Stimulated activated memory B cell treated with anti-CD40 and anti-IgM and Interleukin-4, amounts not matched to agents 10 μg/mL and 1 μg/mL and 100 μg/mL, for 72 hours (primary cell): ENCODE results near the gene CNN1.

Experiments used
- ATAC-seq: fragments of 150-1000 bp; cut with Tn5 transposase; 2 replicates; pipeline ENCODE4 v1.10.0; 2021
- H3K27ac Mint-ChIP-seq: one replicate; pipeline ENCODE4 v1.8.0; 2022; ENCODE audit warnings: mild to moderate bottlenecking, mixed read lengths
- H3K27me3 Mint-ChIP-seq: one replicate; pipeline ENCODE4 v1.8.0; 2022; ENCODE audit warnings: mixed read lengths
- H3K36me3 Mint-ChIP-seq: one replicate; pipeline ENCODE4 v1.8.0; 2022; ENCODE audit warnings: mixed read lengths
- H3K4me1 Mint-ChIP-seq: one replicate; pipeline ENCODE4 v1.8.0; 2022; ENCODE audit warnings: mixed read lengths
- H3K4me3 Mint-ChIP-seq: one replicate; pipeline ENCODE4 v1.8.0; 2022; ENCODE audit warnings: mild to moderate bottlenecking, moderate library complexity, mixed read lengths
- H3K9me3 Mint-ChIP-seq: one replicate; pipeline ENCODE4 v1.8.0; 2022; ENCODE audit warnings: mixed read lengths

CNN1 gene

DNA sequence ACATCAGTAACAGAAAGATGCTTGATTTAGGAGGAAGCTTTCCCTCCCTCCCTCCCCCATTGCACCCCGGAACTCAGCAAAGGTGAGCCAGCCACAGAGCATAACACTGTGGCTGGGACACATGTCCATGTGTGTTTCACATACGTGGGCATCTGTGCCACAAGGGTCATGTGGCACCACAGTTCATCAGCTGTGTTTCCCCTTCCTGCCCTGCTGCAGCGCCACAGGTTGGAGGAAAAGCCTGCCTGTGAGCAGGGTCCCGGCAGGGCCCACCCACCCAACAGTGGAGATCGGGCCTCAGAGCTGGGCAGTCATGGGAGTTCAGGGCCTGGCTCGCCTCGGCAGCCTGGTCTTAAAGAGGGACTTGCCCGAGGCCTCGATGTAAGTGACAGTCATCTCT is 36.0 kb downstream of the CNN1 start:
- Mint-ChIP-seq H3K27me3 (no peaks in the 10 kb centered on the region), H3K36me3 (peaks cover 38% of the 10 kb centered on the region), H3K27ac (peak overlapping the region; percentile 83), H3K9me3 (no peaks in the 10 kb centered on the region), H3K4me1 (peaks cover 56% of the 10 kb centered on the region), H3K4me3 (peak overlapping the region; percentile 70)
- peak; percentile 85 for ATAC-seq

DNA sequence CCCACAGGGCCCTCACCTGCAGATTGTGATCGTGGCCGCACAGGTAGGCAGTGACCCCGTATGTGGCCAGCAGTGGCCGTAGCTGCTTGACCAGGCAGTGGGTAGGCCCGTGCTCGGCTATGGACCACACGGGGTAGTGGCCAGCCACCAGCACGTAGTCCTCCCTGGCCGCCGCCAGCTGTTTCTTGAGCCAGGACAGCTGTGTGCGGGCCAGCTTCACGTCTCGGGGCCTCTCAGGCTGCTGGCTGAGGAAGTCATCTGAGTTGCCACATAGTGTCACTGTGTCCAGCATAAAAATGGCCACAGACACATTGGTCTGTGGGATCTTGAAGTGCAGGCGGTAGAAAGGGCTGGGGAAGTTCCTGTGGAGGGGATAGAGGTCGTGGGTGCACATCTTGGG is 37.6 kb downstream of the CNN1 start:
- Mint-ChIP-seq H3K27ac (peak overlapping the region; percentile 83), H3K9me3 (no peaks in the 10 kb centered on the region), H3K36me3 (peaks cover 38% of the 10 kb centered on the region), H3K27me3 (no peaks in the 10 kb centered on the region), H3K4me1 (peaks cover 56% of the 10 kb centered on the region), H3K4me3 (peak overlapping the region; percentile 94)
- no peak for ATAC-seq

DNA sequence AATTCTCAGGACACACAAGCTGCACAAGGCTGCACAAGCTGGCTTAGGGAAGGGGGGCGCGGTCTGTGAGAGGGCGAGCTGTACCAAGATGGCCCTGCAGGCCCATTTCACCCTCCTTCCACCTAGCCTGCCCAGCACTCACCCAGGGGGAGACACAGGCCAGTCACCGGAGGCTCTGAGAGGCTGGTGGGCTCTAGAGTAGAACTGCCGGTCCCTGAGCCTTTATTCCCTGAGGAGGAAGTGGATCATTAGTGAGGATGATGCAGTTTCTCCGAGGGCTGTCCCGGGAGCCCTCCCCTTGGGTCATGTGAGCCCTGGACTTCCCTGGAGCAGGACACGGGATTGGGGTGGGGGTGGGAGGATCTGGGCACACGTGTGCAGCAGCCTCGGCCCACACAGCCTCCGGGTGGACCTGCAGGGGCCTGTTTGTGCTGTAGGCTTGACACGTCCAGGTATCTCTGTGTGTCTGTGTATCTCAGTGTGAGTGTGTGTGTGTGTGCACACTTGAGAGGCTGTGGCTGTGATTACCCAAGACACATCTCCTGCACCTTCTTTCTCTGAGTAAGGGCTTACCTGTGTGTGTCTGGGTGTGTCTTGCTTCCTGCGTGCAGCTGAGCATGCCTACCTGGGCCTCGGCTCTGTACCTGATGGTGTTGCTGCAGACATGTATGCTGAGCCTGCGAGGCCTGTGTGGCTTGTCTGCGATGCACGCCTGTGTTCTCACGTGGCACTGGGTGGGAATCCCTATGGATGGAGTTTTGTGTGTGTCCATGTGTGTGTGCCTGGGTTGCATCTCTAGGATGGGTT is 39.0 kb downstream of the CNN1 start, which contains the start of gene ACP5:
ACP5 (minus strand) TSS at position 195 of the 807 bp plus-strand sequence. CDS start 328 bp downstream, outside the sequence.
- H3K4me3 Mint-ChIP-seq: peak within 1 kb of the TSS; percentile 94
- peaks cover 38% of the 10 kb centered on the region for H3K36me3 Mint-ChIP-seq
- ATAC-seq: no peak
- H3K27ac Mint-ChIP-seq: peak within 1 kb of the TSS; percentile 83
- peaks cover 70% of the 10 kb centered on the region for H3K4me1 Mint-ChIP-seq
- H3K27me3 Mint-ChIP-seq: no peaks in the 10 kb centered on the region
- no peaks in the 10 kb centered on the region for H3K9me3 Mint-ChIP-seq

DNA sequence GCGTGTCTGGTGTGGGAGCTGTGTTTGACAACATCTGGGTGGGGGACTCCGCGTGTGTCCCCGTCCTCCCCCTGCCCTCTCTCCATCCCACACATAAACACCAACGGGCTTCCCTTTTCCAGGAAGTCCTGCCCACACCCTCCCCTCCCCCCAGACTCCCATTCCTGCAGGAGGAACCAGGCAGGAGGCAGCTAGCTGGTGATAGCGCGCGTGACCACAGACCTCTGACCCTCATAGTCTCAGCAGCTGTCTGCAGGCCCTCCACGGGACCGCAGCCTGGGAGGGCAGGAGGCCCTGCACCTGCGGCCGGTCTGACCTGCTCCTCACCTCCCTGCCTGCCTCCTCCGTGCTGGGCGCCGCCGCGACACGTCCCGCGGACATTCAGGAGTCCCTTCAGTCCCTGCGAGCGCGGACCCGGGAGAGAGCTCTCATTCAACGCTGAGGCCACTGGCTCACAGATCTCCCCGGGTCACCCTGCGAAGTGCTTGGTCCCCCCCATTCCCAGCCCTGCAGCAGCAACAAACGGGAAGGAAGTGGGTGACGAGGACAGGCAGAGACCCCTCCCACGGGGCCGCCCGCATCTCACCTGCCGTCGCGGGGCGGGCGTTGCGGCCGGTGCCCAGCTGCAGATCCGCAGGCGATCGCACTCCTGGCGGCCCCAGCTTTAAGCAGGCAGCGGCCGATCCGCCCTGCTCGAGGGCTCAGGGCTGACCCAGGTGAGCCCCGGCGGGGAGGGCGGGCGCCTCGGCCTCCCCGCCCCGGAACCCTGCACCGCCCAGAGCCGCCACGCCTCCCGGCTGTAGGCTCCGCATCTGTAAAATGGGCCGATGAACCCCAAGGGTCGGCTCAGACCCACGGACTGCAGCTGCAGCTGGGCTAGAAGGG is 39.8 kb downstream of the CNN1 start:
- Mint-ChIP-seq H3K27me3 (no peaks in the 10 kb centered on the region), H3K27ac (peak overlapping the region; percentile 83), H3K9me3 (no peaks in the 10 kb centered on the region), H3K4me3 (peak overlapping the region; percentile 94), H3K36me3 (peaks cover 38% of the 10 kb centered on the region), H3K4me1 (peaks cover 74% of the 10 kb centered on the region)
- peak; percentile 66 for ATAC-seq

DNA sequence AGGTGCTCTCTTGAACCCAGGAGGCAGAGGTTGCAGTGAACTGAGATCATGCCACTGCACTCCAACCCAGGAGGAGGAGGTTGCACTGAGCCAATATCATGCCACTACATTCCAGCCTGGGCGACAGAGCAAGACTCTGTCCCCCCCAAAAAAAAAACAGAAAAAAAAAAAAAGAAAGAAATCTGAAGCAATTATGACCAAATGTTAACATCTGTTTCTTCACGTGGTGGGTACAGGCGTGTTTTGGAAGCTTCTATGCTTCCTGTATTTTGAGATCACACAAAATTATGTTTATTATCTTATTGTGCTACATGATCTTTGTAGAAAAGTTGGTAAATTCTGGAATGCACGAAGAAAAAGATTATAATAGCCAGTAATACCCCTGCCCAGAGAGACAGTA is 41.5 kb downstream of the CNN1 start:
- peak overlapping the region; percentile 83 for H3K27ac Mint-ChIP-seq
- H3K9me3 Mint-ChIP-seq: no peaks in the 10 kb centered on the region
- peaks cover 72% of the 10 kb centered on the region for H3K4me1 Mint-ChIP-seq
- H3K36me3 Mint-ChIP-seq: peaks cover 27% of the 10 kb centered on the region
- H3K27me3 Mint-ChIP-seq: no peaks in the 10 kb centered on the region
- no peak for ATAC-seq
- H3K4me3 Mint-ChIP-seq: peak overlapping the region; percentile 53

DNA sequence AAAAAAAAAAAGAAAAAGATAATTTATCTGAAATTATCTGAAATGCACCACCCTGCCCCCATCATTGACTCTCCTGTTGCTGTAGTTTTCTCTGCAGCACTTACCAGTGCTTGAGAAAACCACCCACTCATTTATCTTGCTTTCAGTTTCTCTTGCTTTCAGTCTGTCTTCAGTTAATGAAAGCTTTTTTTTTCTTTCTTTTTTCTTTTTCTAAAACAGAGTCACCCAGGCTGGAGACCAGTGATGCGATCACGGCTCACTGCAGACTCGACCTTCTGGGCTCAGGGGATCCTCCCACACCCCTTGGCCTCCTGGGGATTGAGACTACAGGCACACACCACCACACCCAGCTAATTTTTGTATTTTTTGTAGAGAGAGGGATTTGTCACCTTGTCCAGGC is 43.1 kb downstream of the CNN1 start:
- H3K4me1 Mint-ChIP-seq: peaks cover 58% of the 10 kb centered on the region

DNA sequence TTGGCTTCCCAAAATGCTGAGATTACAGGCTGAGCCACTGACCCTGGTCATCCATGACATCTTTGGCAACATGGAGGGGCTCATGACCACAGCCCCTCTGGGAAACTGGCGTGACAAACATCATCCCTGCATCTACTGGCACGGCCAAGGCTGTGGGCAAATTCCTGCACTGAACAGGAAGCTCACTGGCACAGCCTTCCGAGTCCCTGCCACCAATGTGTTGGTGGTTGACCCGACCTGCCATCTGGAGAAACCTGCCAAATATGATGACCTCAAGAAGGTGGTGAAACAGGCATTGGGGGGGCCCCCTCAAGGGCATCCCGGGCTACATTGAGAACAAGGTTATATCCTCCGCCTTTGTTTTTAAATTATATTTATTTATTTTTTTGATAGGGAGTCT is 47.7 kb downstream of the CNN1 start:
- ATAC-seq: no peak
- no peak overlapping the region for H3K27ac Mint-ChIP-seq

More for the DNA sequence above, 43.1 kb downstream of the CNN1 start:
- H3K36me3 Mint-ChIP-seq: peaks cover 14% of the 10 kb centered on the region
- H3K27me3 Mint-ChIP-seq: no peaks in the 10 kb centered on the region
- no peaks in the 10 kb centered on the region for H3K9me3 Mint-ChIP-seq
- peak; percentile 90 for ATAC-seq
- H3K4me3 Mint-ChIP-seq: peak overlapping the region; percentile 67
- peak overlapping the region; percentile 83 for H3K27ac Mint-ChIP-seq

DNA sequence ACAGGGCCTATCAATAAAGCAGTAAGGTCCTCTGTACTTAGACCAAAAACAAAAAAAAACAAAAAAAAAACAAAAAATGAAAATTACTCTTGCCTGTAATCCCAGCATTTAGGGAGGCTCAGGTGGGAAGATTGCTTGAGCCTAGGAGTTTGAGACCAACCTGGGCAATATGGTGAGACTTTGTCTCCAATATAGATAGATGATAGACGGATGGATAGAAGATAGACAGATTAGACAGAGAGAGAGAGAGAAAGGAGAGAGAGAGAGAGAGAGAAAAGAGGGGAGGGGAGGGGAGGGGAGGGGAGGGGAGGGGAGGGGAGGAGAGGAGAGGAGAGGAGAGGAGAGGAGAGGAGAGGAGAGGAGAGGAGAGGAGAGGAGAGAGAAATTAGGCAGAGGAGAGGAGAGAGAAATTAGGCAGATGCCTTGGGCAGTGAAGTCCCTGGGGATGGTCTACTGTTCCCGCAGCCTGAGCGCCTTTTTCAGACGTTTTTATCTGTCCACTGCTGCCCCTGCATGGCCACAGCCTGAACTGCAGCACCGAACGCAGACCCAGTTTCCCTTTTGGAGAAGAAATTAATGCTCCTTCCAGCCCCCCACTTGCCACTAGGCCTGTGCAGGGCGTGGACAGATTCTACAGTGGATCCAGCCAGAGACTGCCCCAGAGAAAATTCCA is 48.8 kb downstream of the CNN1 start:
- H3K27ac Mint-ChIP-seq: peak overlapping the region; percentile 66

More for the DNA sequence above, 47.7 kb downstream of the CNN1 start:
- no peaks in the 10 kb centered on the region for H3K36me3 Mint-ChIP-seq
- peaks cover 47% of the 10 kb centered on the region for H3K4me1 Mint-ChIP-seq
- H3K4me3 Mint-ChIP-seq: no peak overlapping the region
- no peaks in the 10 kb centered on the region for H3K9me3 Mint-ChIP-seq
- no peaks in the 10 kb centered on the region for H3K27me3 Mint-ChIP-seq

DNA sequence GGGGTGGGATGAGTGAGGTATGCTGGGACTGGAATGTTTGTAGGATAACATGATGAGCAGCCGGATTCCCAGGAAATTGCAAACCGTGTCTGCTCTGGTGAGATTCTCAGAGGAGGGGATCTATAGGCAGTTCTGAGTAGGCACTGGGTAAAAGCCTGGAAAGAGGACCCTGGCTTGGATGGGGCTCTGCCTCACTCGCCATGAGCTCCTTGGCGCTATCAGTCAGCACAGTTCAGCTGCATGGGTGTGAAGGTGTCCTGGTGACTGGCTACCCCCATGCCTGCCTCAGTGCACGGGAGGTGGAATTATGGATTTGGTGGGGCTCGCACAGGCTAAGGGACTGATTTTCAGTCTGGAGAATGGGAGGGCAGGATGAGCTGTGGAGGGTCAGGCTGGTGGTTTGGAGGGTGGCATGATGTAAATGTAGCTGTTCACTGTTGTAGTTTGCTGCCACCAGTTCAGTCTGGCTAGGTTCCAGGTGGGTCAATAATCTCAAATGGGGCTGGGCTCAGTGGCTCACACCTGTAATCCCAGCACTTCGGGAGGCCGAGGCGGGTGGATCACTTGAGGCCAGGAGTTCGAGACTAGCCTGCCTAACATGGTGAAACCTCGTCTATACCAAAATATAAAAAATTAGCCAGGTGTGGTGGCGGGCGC is 49.5 kb downstream of the CNN1 start:
- H3K27ac Mint-ChIP-seq: peak overlapping the region; percentile 66
- no peaks in the 10 kb centered on the region for H3K27me3 Mint-ChIP-seq
- no peaks in the 10 kb centered on the region for H3K9me3 Mint-ChIP-seq
- H3K4me1 Mint-ChIP-seq: peaks cover 30% of the 10 kb centered on the region
- H3K36me3 Mint-ChIP-seq: no peaks in the 10 kb centered on the region
- ATAC-seq: no peak
- no peak overlapping the region for H3K4me3 Mint-ChIP-seq

More for the DNA sequence above, 48.8 kb downstream of the CNN1 start:
- H3K9me3 Mint-ChIP-seq: no peaks in the 10 kb centered on the region
- no peak overlapping the region for H3K4me3 Mint-ChIP-seq
- H3K36me3 Mint-ChIP-seq: no peaks in the 10 kb centered on the region
- no peaks in the 10 kb centered on the region for H3K27me3 Mint-ChIP-seq
- peak; percentile 67 for ATAC-seq
- peaks cover 35% of the 10 kb centered on the region for H3K4me1 Mint-ChIP-seq

DNA sequence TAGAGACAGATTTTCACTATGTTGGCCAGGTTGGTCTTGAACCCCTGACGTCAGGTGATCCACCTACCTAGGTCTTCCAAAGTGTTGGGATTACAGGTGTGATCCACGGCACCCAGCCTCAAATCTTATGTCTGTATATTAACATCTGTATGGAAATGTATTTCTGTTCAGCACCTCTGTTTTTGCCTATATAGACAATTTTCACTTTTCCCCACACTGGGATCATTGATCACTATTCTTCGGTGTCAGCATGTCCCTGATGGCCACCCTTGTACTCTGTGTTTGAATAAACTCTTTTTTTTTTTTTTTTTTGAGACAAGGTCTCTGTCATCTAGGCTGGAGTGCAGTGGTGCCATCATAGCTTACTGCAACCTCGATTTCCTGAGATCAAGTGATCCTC is 55.4 kb downstream of the CNN1 start:
- Mint-ChIP-seq H3K27me3 (no peaks in the 10 kb centered on the region), H3K36me3 (no peaks in the 10 kb centered on the region), H3K9me3 (no peaks in the 10 kb centered on the region), H3K4me1 (peaks cover 15% of the 10 kb centered on the region), H3K4me3 (no peak overlapping the region), H3K27ac (no peak overlapping the region)
- no peak for ATAC-seq

DNA sequence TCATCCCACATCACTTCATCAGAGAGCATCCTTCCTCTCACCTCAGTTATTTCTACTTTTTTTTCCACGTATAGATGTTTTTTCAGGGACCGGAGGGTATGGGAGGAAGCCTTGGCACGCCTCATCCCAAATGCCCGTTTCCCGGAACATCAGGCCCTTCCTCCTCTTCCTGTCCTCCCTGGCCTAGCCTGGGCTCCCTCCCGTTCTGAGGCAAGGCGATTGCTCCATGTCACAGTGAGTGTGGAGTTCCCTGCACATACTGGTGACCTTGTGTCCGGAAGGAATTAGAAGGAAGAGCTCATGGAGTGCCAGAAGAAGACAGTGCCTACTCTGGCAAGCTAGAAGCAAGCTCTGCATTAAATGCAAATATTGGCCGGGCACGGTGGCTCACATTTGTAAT is 57.5 kb downstream of the CNN1 start:
- Mint-ChIP-seq H3K9me3 (no peaks in the 10 kb centered on the region), H3K4me3 (peak overlapping the region; percentile 95), H3K36me3 (no peaks in the 10 kb centered on the region), H3K27me3 (no peaks in the 10 kb centered on the region), H3K4me1 (peaks cover 28% of the 10 kb centered on the region), H3K27ac (peak overlapping the region; percentile 86)
- no peak for ATAC-seq

DNA sequence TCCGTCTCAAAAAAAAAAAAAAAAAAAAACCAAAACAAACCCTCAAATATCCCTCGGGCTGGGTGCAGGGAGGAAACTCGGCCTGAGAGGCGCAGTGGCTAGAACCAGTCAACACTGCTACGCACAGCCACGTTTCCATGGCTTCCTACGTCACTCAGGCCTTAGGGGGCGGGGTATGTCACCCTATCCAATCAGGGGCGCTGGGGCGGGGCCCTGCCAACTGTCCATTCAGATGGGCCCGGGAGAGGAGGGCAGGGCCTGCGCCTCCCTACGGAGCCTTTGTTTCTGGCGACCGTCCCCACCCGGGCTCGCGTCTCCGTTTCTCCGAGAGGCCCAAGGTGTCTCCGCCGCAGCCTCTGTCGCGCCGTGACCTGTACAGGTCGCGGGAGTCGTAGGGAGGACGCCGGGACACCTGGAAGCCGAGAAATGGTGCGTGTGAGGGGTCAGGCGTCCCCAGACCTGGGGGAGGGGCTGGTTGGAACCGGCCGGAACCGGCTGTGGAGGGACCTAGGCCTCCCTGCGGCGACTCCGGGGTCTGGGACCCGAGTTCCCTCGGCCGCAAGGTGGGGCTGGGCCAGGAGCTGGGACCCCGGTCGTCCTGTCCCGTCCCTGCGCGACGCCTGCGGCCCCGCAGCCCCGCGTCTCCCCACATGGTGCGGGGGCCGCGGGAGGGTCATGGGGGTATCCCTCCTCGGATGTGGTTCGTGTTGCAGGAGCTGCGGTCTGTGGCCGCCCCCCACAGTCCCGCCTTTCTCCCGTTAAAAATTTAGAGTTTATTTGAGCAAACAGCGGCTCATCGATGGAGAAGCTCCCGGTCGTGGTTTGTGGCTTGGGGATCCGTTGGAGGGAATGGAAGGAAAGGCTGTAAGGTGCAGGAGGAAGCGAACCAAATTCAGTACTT is 58.8 kb downstream of the CNN1 start, which contains the start of gene ZNF627:
ZNF627 (plus strand) TSS at position 282 of the 901 bp plus-strand sequence; CDS start at position 427, 145 bp downstream.
- H3K9me3 Mint-ChIP-seq: no peaks in the 10 kb centered on the region
- no peaks in the 10 kb centered on the region for H3K27me3 Mint-ChIP-seq
- H3K36me3 Mint-ChIP-seq: peaks cover 7% of the 10 kb centered on the region
- peak; percentile 100 for ATAC-seq
- peaks cover 38% of the 10 kb centered on the region for H3K4me1 Mint-ChIP-seq
- peak within 1 kb of the TSS; percentile 86 for H3K27ac Mint-ChIP-seq
- peak within 1 kb of the TSS; percentile 95 for H3K4me3 Mint-ChIP-seq

DNA sequence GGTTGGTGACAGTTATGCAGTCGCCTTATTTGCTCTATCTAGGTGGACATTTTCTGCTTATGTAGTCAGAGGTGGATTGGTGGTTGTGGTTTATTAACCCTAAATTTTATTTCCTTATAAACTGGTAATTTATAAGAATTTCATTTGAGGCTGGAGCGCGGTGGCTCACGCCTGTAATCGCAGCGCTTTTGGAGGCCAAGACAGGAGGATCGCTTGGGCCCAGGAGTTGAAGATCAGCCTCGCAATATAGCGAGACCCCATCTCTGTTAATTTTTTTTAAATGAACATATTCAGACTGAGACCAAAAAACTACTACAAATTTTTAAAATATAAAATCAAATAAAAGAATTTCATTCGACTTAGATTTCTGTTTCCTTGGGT is 59.4 kb downstream of the CNN1 start:
- Mint-ChIP-seq H3K36me3 (peaks cover 13% of the 10 kb centered on the region), H3K27me3 (no peaks in the 10 kb centered on the region), H3K4me1 (peaks cover 44% of the 10 kb centered on the region), H3K27ac (peak overlapping the region; percentile 86), H3K4me3 (peak overlapping the region; percentile 95), H3K9me3 (no peaks in the 10 kb centered on the region)
- ATAC-seq: no peak

DNA sequence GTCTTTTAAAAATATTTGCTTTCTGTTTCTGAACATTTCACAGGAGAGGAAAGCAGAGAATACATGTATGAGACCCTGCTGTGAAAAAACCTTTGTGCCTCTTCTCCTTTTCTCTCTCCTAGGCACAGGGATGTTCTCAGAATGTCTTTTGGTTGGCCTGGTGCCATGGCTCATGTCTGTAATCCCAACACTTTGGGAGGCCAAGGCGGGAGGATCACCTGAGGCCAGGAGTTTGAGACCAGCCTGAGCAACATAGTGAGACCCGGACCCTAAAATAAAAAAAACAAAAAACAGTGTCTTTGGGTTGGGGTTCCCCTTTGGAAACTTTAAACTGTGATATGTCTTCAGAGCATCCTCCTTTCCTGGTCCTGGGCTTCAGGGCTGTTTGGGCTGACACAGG is 60.1 kb downstream of the CNN1 start:
- Mint-ChIP-seq H3K27me3 (no peaks in the 10 kb centered on the region), H3K36me3 (peaks cover 20% of the 10 kb centered on the region), H3K27ac (peak overlapping the region; percentile 86)

More for the DNA sequence above, 60.1 kb downstream of the CNN1 start:
- H3K9me3 Mint-ChIP-seq: no peaks in the 10 kb centered on the region
- ATAC-seq: no peak
- H3K4me1 Mint-ChIP-seq: peaks cover 46% of the 10 kb centered on the region
- H3K4me3 Mint-ChIP-seq: peak overlapping the region; percentile 66
